ENCODE data around the gene ARL8B.

- no peak for TF ChIP-seq FOS (IDR thresholded peaks at IDR 0.05; ENCODE audit: extremely low read depth, insufficient read length)
- no peak for TF ChIP-seq POLR2AphosphoS5 (IDR thresholded peaks at IDR 0.05; ENCODE audit: control insufficient read depth, insufficient read depth, low read depth, low read length)
- TF ChIP-seq, protein P1, sequence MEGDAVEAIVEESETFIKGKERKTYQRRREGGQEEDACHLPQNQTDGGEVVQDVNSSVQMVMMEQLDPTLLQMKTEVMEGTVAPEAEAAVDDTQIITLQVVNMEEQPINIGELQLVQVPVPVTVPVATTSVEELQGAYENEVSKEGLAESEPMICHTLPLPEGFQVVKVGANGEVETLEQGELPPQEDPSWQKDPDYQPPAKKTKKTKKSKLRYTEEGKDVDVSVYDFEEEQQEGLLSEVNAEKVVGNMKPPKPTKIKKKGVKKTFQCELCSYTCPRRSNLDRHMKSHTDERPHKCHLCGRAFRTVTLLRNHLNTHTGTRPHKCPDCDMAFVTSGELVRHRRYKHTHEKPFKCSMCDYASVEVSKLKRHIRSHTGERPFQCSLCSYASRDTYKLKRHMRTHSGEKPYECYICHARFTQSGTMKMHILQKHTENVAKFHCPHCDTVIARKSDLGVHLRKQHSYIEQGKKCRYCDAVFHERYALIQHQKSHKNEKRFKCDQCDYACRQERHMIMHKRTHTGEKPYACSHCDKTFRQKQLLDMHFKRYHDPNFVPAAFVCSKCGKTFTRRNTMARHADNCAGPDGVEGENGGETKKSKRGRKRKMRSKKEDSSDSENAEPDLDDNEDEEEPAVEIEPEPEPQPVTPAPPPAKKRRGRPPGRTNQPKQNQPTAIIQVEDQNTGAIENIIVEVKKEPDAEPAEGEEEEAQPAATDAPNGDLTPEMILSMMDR (IDR thresholded peaks at IDR 0.05 in 2 of 3, conservative IDR thresholded peaks at IDR 0.05 in 1 of 3; ENCODE audit: insufficient read depth in 2 of 3, low read depth in 1 of 3, low read length in 3 of 3): no peak
Measured at GRCh38 chr3:5169807-5170206, 47.7 kb downstream of the ARL8B start.

Measured in K562 (cell line).